GM18517 (cell line): ENCODE data around the gene DIAPH1.

Source experiments
- ATAC-seq: cut with Tn5 transposase; IDR thresholded peaks from one replicate; pipeline ENCODE4 v1.9.1; 2021; ENCODE audit warnings: mild to moderate bottlenecking, moderate library complexity; ENCODE audit not compliant: unreplicated experiment

DIAPH1 gene

DNA sequence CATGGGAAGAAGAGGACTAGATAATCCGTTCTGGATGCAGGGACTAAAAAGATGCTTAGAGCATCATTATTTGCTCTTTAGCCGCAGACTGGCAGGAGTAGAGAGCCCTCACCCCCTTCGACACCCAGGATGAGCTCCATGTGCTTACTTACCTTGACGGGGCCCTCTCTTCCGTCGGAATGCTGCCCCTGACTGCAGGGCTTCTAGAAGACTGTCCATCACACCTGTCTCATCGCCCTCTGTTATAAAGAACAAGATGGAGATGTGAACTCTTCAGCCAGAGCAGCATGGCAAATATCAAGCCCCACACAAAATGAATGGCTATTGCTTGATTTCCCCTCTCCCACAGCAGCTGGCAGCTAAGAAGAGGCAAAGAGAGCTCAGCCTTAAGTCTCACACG, 94.8 kb downstream of the DIAPH1 start:
- no peak for ATAC-seq

DNA sequence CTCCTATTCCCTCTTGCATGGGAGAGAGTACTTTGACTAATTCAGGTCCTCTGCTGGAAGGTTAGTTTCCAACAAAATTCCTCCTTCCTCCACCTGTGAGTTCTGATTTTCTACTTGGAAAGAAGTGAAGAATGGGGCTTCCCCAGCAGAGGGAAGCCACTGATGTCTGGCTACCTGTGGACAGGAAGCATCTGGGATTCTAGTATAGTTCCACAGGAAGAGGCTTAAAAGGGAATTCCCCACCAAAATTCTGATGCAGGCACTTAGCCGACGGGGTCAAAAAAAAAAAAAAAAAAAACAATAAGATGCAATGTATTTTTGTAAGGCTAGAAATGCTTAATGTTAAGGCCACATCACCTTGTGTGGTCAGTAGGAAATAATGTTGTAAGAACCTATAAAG, 96.5 kb downstream of the DIAPH1 start:
- ATAC-seq = no peak

DNA sequence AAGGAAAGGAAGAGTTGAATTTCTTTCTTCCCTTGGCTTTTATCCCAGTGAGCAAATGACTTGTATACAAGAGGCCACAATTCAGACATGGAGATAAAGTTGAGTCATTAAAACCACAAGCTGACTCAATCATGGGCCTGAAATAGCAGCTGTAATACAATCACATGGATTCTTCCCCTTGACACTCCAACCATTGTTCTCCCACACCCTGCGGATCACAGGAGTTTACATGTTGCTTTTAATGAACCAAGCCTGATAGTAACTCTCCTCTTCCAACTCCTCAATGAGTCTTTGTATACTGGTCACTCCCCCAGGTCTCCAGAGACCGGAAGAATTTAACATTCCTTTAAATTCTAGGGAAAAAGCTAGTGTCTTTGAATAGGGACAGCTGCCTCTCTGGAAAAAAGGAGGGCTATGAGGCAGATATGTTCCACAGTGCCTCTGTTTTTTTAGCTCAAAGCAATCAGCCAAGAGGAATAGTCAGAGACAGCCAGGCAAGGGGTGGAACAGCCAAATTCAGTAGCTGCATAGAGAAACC, 97.5 kb downstream of the DIAPH1 start:
- no peak for ATAC-seq

DNA sequence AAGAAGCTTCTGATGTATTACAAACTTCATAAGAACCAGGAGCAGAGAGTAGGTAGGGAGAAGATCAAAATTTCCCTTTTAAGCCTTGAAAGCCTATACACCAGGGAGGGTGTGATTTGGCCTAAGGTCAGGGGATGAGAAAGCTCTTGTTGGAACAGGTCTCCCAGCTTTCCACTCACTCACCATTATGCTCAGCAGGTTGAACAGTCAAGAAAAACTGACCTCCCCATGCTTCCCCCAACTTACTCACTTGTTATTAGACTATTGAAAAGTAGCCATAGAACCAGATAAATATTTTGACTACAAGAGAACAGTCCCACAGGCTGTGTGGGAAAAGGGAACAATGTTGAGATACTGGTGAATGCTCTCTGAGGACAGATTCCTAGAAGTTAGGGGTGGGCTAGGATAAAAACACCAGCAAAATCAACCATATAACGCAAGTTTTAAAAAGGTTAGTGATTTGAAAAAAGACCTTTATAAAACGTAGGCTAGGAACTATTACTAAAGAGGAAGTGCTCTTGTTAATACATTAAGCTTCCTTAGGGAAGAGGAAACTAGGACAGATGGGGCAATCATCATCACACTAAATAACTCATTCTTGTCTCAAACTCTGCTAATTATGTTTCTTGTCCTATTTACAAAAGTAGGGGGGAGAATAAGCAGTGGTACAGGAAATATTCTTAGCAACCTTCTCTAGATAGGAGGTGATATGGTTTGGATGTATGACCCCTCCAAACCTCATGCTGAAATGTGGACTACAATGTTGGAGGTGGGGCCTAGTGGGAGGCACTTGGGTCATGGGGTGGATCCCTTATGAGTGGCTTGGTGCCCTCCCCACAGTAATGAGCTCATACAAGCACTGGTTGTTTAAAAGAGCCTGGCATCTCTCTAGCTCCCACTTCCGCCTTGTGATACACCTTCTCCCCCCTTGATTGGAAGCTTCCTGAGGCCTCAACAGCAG, 98.9 kb downstream of the DIAPH1 start:
- no peak for ATAC-seq

DNA sequence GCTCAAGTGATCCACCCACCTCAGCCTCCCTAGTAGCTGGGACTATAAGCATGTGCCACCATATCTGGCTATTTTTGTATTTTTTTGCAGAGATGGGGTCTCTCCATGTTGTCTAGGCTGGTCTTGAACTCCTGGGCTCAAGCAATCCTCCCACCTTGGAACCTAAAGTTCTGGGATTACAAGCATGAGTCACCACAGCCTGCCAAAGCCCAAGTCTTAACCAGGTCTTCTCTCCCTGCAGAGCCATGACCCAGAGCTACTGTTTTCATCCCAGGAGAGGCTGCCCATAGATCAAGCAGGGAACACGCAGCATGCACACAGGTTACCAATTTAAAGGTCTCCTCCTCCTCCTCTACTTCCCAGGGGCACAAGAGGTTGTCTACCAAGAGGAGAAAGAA, 100.2 kb downstream of the DIAPH1 start:
- ATAC-seq = no peak

DNA sequence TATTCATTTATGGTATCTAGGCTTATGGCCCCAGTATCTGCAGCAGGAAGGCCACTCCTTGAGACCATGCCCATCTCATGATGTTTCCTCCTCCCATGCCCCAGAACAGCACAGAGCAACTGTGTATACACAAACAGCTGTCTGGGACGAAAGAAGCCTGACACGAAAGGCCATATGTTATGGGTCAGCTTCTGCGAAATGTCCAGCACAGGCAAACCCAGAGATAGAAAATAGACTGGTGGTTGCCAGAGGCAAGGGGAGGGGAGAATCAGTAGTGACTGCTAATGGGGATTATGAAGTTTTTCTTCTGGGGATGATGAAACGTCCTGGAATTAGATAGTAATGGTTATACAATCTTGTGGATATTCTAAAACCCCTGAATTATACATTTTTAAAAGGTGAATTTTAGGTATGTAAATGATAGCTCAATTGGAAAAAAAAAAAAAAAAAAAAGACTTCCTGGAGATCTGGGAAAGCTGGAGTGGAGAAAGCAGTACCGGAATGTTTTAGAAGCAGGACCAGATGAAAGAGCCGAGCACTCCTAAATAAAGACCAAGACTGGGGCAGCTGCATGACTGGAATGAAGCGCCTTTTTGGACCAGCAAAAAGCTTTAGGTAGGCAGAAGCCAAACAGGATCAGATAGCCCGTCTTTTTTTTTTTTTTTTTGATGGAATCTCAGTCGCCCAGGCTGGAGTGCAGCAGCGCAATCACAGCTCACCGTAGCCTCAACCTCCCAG, 100.8 kb downstream of the DIAPH1 start:
- no peak for ATAC-seq

DNA sequence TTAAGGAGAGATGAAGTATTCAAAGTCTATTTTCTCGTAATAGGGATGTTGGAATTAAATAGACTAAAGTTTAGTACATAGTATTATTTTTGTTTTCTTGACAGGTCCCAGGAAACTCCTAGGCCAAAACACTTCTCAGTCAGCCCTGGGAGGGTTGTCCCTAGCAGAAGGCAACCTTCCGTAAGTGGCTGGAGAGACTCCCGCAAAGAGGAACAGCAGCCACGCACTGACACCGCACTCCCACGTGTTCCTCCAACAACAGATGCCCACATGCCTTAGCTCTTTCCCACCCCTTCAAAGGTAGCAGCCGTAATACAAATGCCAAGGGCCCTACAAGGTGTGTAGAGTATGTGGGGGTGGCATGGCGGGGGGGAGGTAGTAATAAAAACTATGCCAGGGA, 101.5 kb downstream of the DIAPH1 start:
- ATAC-seq = no peak

DNA sequence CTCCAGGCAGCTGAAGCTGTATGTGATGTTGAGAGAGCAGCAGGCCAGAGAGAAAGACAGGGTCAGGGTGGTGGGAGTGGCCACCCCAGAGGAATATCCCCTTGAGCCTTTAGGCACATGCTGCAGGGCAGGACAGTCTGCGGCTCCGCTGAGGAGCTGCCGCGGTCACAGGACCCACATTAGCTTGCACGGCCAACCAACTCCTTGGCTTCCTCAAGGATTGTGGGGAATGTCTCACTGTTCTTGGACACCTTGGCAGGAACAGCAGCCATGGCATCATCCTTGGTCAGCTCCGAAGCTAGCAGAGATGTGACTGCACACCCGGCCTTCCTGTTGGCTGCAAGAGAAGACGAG, 102.2 kb downstream of the DIAPH1 start:
- ATAC-seq = no peak

DNA sequence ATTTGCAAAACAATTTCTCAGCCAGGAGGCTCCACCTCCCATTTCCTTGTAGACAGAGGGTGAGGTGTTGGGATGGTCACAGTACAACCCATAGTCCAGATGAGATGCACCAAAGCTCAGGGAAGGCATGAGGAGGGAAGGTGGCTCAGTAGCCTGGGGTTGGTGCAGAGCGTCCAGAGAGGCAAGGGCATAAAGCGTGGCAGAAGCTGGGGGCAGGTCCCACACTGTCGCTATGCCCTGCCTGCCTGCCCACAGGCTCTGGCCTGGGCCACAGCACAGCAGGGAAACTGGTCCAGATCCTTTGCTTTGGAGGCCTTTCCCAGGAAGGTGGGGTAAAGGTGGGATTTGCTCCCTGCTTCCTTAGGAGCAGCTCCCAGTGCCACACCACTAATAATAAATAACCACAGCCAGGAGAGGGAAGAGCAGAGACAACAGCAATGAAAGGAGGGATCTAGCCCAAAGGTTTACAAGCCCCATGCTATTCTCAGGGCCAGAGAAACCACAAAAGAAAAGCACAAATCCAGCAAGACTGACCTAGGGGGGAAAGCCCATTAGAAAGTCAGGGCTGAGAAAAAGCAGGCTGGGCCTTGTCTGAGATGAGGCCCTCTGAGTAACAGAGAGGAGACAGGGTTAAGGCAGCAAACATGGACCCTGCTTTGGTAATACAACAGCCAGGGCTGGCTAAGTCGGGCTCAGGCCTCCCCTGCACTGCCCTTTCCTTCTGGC, 102.7 kb downstream of the DIAPH1 start:
- ATAC-seq = no peak

DNA sequence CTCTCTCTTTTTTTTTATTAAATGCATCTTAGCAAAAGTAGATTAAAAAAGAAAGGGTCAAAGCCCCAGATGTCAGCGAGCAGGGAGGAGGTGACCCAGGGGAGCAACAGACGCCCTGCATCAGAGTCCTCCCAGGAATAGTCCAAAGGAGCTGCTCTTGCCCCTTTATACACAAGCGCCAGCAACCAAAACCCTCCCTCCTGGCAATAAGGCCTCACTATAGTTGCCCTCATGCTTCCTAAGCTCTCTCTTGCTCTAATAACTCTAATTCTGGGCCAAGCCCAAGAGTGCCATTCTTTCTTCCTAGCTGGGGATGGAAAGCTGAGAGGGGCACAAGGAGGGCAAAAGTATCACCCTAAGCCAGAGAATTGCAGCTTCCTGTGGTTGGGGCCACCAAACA, 103.7 kb downstream of the DIAPH1 start:
- no peak for ATAC-seq

DNA sequence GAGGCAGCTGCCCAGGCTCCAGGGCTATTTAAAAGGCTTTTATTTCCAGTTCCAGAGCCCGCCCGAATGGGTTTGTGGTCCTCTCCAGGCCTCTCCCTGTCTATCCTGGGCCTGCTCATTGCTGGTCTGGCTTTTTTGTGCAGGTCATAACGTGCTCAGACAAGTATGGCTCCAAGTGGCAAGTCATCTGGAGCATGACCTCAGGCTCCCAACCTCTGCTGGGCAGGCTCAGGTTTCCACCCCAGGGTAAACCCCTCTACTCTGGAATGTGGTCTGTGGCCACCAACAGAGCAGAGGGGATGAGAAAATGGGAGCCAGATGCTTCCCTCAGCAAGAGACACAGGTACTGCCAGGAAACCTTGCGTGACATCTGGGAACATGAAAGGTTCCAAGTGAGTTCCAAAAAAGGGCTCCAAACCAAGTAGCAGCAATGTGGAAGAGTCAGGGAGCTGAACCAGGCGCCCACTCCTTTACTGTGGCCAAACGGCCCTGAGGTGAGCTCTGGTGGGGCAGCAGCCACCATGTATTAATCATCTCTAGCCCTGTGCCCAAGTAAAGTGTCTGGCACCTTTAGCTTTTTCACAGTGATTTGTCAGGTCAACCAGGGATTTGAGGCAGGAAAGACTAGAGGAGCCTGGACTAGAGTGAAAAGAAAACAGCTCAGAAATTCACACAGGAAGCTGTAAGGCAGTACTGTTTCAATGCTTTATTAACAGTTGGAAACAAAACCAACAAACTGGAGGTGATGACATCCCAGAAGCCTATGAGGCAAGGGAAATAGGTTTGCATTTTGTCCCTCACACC, 104.3 kb downstream of the DIAPH1 start:
- peak; percentile 11 for ATAC-seq

DNA sequence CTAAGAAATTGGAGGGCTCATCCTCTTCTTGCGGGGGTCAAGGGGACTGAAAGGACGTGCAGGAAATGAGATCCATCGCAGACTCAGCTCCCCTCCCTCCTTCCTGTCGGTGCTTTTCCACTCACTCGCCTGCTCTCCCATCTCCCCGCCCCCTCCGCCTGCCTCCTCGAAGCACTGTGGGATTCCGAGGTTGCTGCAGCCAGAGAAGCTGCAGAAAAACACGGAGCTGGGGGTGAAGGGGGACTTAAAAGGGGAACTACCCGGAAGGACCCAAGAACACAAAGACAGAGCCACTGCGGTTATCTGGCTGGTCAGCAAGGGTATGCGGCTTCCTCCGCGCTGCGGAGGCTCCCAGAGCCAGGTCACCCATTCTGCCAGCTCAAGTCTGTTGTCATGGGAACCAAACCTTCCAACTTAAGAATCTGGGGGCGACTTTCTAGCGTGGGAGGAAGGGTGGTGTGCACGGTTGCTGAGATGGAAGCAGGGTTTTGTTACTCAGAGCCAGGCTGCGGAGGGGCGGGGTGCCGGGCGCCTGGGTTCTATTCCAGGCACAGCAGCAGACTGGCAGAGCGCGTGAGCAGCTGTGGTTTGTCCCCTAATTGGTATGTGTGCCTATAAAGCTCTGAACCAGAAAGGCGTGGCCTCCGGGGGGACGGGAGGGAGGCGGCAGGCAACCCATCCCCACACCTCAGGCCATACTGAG, 105.0 kb downstream of the DIAPH1 start:
- ATAC-seq = peak; percentile 37

DNA sequence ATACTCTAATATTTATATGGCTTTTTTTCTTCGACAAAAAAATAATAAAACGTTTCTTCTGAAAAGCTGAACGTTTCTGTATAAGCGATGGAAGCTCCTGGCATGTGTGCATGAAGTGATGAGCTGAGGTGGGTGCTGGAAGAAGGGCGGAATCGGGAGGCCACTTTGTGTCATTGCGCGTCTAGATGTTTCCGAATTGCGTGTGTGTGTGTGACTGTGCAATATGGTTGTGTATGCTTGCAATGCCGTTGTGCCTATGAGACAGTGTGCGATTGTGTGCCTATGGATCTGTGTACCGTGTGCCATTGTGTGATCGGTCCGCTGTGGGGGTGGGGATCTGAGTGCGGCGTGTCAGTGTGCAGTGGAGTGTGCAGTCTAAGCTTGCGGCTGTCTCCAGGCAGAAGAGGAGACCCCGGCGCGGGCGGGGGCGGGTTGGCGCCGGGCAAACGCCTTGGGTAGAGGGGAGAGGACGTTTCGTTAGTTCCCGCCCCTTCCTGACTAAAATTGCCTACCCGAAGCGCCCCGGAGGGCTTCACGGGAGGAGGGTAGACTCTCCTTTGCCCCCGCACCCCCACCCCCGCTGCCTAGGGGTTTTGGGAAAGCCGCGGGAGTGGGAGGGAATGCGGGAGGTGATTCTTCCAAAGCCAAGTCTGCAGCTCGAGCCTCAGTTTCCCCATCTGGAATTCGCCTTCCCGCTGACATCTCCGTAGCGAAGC, 105.7 kb downstream of the DIAPH1 start:
- ATAC-seq = no peak

DNA sequence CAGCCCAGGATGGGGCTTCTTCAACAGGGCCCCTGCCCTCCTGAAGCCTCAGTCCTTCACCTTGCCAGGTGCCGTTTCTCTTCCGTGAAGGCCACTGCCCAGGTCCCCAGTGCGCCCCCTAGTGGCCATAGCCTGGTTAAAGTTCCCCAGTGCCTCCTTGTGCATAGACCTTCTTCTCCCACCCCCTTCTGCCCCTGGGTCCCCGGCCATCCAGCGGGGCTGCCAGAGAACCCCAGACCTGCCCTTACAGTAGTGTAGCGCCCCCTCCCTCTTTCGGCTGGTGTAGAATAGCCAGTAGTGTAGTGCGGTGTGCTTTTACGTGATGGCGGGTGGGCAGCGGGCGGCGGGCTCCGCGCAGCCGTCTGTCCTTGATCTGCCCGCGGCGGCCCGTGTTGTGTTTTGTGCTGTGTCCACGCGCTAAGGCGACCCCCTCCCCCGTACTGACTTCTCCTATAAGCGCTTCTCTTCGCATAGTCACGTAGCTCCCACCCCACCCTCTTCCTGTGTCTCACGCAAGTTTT, 106.3 kb downstream of the DIAPH1 start:
- ATAC-seq = no peak

DNA sequence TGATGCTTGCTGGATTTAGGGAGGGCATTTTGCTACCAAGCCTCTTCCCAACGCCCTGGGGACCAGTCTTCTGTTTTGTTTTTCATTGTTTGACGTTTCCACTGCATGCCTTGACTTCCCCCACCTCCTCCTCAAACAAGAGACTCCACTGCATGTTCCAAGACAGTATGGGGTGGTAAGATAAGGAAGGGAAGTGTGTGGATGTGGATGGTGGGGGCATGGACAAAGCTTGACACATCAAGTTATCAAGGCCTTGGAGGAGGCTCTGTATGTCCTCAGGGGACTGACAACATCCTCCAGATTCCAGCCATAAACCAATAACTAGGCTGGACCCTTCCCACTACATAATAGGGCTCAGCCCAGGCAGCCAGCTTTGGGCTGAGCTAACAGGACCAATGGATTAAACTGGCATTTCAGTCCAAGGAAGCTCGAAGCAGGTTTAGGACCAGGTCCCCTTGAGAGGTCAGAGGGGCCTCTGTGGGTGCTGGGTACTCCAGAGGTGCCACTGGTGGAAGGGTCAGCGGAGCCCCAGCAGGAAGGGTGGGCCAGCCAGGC, 107.0 kb downstream of the DIAPH1 start:
- no peak for ATAC-seq

DNA sequence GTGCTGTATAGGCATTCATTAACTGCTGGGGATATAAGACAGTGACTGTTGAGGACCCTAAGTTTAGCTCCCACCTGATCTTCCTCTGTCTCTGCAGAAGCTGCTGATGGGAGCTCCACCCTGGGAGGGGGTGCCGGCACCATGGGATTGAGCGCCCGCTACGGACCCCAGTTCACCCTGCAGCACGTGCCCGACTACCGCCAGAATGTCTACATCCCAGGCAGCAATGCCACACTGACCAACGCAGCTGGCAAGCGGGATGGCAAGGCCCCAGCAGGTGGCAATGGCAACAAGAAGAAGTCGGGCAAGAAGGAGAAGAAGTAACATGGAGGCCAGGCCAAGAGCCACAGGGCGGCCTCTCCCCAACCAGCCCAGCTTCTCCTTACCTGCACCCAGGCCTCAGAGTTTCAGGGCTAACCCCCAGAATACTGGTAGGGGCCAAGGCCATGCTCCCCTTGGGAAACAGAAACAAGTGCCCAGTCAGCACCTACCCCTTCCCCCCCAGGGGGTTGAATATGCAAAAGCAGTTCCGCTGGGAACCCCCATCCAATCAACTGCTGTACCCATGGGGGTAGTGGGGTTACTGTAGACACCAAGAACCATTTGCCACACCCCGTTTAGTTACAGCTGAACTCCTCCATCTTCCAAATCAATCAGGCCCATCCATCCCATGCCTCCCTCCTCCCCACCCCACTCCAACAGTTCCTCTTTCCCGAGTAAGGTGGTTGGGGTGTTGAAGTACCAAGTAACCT, 107.8 kb downstream of the DIAPH1 start:
- peak; percentile 24 for ATAC-seq

DNA sequence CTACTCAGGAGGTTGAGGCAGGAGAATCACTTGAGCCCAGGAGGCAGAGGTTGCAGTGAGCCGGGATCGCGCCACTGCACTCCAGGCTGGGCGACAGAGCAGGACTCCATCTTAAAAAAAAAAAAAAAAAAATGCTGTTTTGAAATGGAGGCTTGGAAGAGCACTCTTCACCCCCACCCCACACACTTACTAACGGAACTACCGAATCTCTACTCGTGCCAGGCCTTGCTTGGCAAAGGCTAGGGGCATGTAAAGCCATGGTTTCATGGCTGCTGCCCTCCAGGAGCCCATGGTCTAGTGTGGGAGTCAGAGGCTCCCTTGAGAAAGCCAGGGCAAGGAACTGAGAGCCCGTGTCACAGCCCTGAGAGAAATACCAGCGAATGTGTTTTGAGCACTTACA, 108.6 kb downstream of the DIAPH1 start:
- ATAC-seq = no peak
